ENCODE results near the gene ETV6.
"Not testable (repeated sequence)": the region's sequence is repeated elsewhere in the genome, so short reads cannot be mapped to it uniquely, and the experiment has no call there.

The ETV6 gene

DNA sequence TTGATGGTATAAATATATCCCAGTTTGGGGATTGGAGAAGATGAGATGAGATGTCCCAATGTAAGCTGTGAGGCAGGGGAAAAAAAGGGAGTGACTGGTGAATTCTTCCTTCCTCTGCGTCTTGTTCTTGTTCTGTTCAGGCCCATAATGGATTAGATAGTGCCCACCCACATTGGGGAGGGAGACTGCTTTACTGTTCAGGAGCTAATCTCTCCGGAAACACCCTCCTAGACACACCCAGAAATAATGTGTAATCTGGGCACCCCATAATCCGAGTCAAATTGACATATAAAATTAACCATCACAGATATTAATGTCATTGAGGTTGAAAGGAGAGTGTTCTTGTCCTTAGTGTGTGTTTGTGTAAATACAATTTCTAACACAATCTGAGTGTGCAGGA, 29.3 kb downstream of the ETV6 start:
- in situ Hi-C loops (cut with HindIII; ENCODE audit: low sequenced_read_pairs) = no loop called here
- DNase-seq (ENCODE audit: low read depth) = no peak
- no peak overlapping the region for H3K4me3 ChIP-seq (ENCODE audit: low read depth, low read length)
- TF ChIP-seq CTCF (IDR thresholded peaks at IDR 0.05; ENCODE audit: low read depth, low read length, missing control alignments) = no peak

DNA sequence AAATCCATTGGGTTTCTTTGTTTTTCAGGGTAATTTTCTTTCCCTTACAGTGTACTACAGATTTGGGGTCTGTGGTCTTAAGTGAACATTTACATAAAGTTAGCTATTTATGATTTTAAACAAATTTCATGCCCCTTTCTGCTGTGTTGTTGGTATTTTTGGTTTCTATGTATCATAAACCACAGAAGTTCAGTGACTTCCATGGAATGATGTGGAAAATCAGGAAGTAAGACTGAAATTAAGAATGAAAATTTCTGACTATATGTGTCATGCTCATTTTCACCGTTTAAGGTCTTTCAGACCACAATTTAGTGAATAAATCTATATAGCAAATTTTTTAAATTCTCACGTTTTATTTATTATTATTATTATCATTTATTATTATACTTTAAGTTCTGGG, 31.7 kb downstream of the ETV6 start:
- DNase-seq (ENCODE audit: low read depth) = no peak
- in situ Hi-C loops (cut with HindIII; ENCODE audit: low sequenced_read_pairs) = no loop called here
- no peak for TF ChIP-seq CTCF (IDR thresholded peaks at IDR 0.05; ENCODE audit: low read depth, low read length, missing control alignments)
- H3K4me3 ChIP-seq (ENCODE audit: low read depth, low read length) = no peak overlapping the region

DNA sequence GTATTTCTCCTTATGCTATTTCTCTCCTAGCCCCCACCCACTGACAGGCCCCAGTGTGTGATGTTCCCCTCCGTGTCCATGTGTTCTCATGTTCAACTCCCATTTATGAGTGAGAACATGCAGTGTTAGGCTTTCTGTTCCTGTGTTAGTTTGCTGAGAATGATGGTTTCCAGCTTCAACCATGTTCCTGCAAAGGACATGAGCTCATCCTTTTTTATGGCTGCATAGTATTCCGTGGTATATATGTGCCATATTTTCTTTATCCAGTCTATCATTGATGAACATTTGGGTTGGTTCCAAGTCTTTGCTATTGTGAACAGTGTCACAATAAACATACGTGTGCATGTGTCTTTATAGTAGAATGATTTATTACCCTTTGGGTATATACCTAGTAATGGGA, 32.2 kb downstream of the ETV6 start:
- in situ Hi-C loops (cut with HindIII; ENCODE audit: low sequenced_read_pairs); DNase-seq (ENCODE audit: low read depth); H3K4me3 ChIP-seq (ENCODE audit: low read depth, low read length): not testable (repeated sequence)

DNA sequence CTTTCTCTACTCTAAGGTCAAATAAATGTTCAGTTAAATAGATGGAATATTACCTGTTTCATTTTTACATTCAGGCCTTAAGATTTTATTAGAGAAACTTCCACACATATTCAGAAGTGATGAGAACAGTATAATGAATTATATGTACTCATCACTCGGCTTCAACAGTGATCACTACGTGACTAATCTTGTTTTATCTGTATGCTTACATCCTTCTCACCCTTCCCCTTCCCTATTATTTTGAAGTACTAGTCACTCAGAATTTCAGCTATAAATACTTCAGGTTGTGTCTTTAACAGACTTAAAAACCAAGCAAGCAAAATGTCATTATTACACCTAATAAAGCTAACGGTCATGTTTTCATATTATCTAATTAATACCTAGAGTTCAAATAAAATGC, 34.9 kb downstream of the ETV6 start:
- in situ Hi-C loops (cut with HindIII; ENCODE audit: low sequenced_read_pairs) = no loop called here
- no peak for TF ChIP-seq CTCF (IDR thresholded peaks at IDR 0.05; ENCODE audit: low read depth, low read length, missing control alignments)
- no peak overlapping the region for H3K4me3 ChIP-seq (ENCODE audit: low read depth, low read length)
- DNase-seq (ENCODE audit: low read depth) = no peak

GRCh38 chr12:11684811-11685210, 35.3 kb downstream of the ETV6 start:
- no peak for TF ChIP-seq CTCF (IDR thresholded peaks at IDR 0.05; ENCODE audit: low read depth, low read length, missing control alignments)
- in situ Hi-C loops (cut with HindIII; ENCODE audit: low sequenced_read_pairs) = no loop called here
- H3K4me3 ChIP-seq (ENCODE audit: low read depth, low read length) = no peak overlapping the region
- no peak for DNase-seq (ENCODE audit: low read depth)

DNA sequence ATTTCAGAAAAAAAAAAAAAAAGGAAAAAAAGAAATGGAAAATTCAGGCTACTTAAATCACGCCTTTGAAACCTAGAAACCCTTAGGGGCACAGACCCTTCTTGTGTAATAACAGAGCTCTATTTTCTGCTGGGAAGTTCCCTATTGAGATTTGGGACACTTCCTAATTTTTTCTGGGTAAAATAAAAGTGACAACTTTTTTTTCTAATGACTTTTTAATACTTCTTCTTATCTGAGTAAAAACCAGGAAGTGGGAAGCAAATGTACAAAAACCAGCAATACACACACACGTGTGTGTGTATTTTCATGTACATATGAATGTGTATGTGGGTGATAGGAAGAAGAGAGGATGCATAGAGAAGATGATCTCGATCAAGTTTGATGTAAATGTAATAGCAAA, 35.8 kb downstream of the ETV6 start:
- H3K4me3 ChIP-seq (ENCODE audit: low read depth, low read length) = no peak overlapping the region
- no peak for TF ChIP-seq CTCF (IDR thresholded peaks at IDR 0.05; ENCODE audit: low read depth, low read length, missing control alignments)
- in situ Hi-C loops (cut with HindIII; ENCODE audit: low sequenced_read_pairs) = no loop called here
- DNase-seq (ENCODE audit: low read depth) = no peak

DNA sequence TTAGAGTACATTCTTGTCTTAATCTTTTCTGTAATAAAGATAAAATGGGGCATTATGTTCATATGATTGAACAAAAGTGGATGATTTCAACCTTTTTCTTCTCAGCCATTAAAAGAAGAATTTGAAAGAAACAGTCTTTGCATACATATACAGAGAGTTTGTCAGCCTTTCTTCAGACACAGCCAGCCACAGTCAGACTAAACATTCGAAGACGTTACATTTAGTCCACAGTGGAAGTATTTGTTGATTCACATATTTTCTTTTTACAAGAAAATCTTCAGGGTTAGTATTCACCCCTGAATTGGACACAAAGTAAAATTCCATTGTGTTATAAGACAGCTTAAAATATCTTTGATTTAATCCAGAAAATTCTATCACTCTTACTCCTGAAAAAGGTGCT, 36.2 kb downstream of the ETV6 start:
- H3K4me3 ChIP-seq (ENCODE audit: low read depth, low read length) = no peak overlapping the region
- DNase-seq (ENCODE audit: low read depth) = no peak
- TF ChIP-seq CTCF (IDR thresholded peaks at IDR 0.05; ENCODE audit: low read depth, low read length, missing control alignments) = no peak
- in situ Hi-C loops (cut with HindIII; ENCODE audit: low sequenced_read_pairs) = no loop called here

All from astrocyte of the cerebellum (primary cell).